Central memory CD8-positive, alpha-beta T cell (primary cell): Measurements from ENCODE around the gene DENND4B.
"Not testable (repeated sequence)": the region's sequence is repeated elsewhere in the genome, so short reads cannot be mapped to it uniquely, and the experiment has no call there.

Experiments
- ATAC-seq: fragments of 150-1000 bp; cut with Tn5 transposase; replicated peaks from 2 replicates; pipeline ENCODE4 v1.10.0; 2022; ENCODE audit warnings: mild to moderate bottlenecking, moderate FRiP score, moderate number of reproducible peaks; ENCODE audit not compliant: poor library complexity, severe bottlenecking; ENCODE audit errors: extremely low read depth
- DNase-seq, 2 donors: peaks; one replicate each; pipeline ENCODE4 v3.0.0; 2021; ENCODE audit warnings: low spot score in 2 of 2
- H3K27ac Mint-ChIP-seq: one replicate; pipeline ENCODE4 v1.8.0; 2022; ENCODE audit warnings: low read depth, mild to moderate bottlenecking, moderate library complexity, mixed read lengths
- H3K27me3 Mint-ChIP-seq: one replicate; pipeline ENCODE4 v1.8.0; 2022; ENCODE audit warnings: mixed read lengths
- H3K36me3 Mint-ChIP-seq: one replicate; pipeline ENCODE4 v1.8.0; 2022; ENCODE audit warnings: mild to moderate bottlenecking, moderate library complexity, mixed read lengths; ENCODE audit not compliant: insufficient read depth
- H3K4me1 Mint-ChIP-seq: one replicate; pipeline ENCODE4 v1.8.0; 2022; ENCODE audit warnings: mixed read lengths
- H3K4me3 Mint-ChIP-seq: one replicate; pipeline ENCODE4 v1.8.0; 2022; ENCODE audit warnings: mild to moderate bottlenecking, moderate library complexity, mixed read lengths
- H3K9me3 Mint-ChIP-seq: one replicate; pipeline ENCODE4 v1.8.0; 2022; ENCODE audit warnings: mixed read lengths

DENND4B gene

DNA sequence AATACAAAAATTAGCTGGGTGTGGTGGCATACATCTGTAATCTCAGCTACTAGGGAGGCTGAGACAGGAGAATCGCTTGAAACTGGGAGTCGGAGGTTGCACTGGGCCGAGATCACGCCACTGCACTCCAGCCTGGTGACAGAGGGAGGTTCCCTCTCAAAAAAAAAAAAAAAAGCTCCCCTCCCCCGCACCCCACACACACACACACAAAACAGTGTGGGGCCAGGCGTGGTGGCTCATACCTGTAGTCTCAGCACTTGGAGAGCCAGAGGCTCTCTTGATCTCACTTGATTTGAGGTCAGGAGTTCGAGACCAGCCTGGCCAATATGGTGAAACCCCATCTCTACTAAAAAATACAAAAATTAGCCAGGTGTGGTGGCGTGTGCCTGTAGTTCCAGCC lies 40.6 kb downstream of the DENND4B start:
- not testable (repeated sequence) for ATAC-seq, H3K27me3 Mint-ChIP-seq, DNase-seq, H3K9me3 Mint-ChIP-seq, H3K4me3 Mint-ChIP-seq
- H3K27ac Mint-ChIP-seq: peak overlapping the region; percentile 73
- H3K36me3 Mint-ChIP-seq: peaks cover 25% of the 10 kb centered on the region
- peaks cover 21% of the 10 kb centered on the region for H3K4me1 Mint-ChIP-seq

DNA sequence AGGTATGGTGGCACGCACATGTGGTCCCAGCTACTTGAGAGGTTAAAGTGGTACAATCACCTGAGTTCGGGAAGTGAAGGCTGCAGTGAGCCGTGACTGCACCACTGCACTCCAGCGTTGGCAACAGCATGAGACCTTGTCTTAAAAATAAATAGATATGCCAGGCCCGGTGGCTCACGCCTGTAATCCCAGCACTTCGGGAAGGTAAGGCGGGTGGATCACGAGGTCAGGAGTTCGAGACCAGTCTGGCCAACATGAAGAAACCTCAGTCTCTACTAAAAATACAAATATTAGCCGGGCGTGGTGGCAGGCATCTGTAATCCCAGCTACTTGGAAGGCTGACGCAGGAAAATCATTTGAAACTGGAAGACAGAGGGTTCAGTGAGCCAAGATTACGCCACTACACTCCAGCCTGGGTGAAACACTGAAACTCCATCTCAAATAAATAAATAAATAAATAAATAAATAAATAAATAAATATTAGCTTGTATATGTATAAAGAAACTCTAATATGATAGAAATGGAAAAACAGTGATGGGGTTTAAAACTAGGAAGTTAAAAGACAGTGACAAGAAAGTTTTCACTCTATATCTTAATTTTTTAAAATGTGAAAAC lies 42.6 kb downstream of the DENND4B start:
- no peak for DNase-seq
- Mint-ChIP-seq H3K4me3 (no peak overlapping the region), H3K27me3 (no peaks in the 10 kb centered on the region), H3K27ac (no peak overlapping the region), H3K36me3 (peaks cover 29% of the 10 kb centered on the region), H3K9me3 (no peaks in the 10 kb centered on the region), H3K4me1 (peaks cover 19% of the 10 kb centered on the region)
- ATAC-seq: no peak

DNA sequence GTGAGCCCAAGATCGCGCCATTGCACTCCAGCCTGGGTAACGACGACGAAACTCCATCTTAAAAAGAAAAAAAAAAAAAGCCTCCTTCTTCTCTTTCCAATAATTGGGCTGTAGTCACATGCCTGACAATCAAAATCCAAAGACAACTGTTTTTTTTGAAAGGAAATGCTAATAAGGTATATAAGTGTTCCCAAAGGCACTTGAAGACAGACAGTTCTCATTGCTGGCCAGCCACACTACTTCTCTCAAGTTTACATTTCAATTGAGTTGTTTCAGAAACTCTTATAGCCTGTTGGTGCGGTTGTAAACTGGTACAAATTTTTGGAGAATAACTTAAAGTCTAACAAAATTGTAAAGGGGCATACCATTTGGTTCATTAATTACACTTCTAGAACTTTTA lies 47.0 kb downstream of the DENND4B start:
- DNase-seq (no peak), ATAC-seq (no peak)
- no peak overlapping the region for H3K4me3 Mint-ChIP-seq
- no peaks in the 10 kb centered on the region for H3K9me3 Mint-ChIP-seq
- peaks cover 23% of the 10 kb centered on the region for H3K4me1 Mint-ChIP-seq
- H3K36me3 Mint-ChIP-seq: peaks cover 34% of the 10 kb centered on the region
- H3K27ac Mint-ChIP-seq: no peak overlapping the region
- no peaks in the 10 kb centered on the region for H3K27me3 Mint-ChIP-seq

DNA sequence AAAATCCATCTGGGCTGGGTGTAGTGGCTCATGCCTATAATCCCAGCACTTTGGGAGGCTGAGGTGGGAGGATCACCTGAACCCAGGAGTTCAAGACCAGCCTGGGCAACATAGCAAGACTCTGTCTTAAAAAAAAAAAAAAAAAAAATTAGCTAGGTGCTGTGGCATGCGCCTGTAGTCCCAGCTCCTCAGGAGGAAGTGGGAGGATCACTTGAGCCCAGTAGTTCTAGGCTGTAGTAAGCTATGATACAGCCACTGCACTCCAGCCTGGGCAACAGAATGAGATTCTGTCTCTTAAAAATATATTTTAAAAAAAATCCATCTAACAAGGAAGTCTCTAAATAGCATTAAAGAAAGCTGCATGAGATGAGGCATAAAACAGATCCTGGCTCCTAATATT lies 50.7 kb downstream of the DENND4B start:
- peaks cover 22% of the 10 kb centered on the region for H3K4me1 Mint-ChIP-seq
- H3K4me3 Mint-ChIP-seq: not testable (repeated sequence)

DNA sequence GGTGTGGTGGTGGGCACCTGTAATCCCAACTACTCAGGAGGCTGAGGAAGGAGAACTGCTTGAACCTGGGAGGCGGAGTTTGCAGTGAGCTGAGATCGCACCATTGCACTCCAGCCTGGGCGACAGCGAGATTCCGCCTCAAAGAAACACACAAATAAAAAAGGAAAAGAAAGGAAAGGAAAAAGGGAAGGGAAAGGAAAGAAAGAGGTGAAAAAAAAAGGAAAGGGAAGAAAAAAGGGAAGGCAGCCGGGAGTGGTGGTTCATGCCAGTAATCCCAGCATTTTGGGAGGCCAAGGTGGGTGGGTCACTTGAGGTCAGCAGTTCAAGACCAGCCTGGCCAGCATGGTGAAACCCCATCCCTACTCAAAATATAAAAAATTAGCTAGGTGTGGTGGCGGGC lies 55.5 kb downstream of the DENND4B start:
- Mint-ChIP-seq H3K36me3 (peaks cover 41% of the 10 kb centered on the region), H3K4me1 (peaks cover 37% of the 10 kb centered on the region), H3K27ac (peak overlapping the region; percentile 96)
- H3K9me3 Mint-ChIP-seq, H3K4me3 Mint-ChIP-seq, DNase-seq, ATAC-seq, H3K27me3 Mint-ChIP-seq: not testable (repeated sequence)

More for the DNA sequence above, 50.7 kb downstream of the DENND4B start:
- H3K27ac Mint-ChIP-seq, H3K27me3 Mint-ChIP-seq, ATAC-seq, H3K9me3 Mint-ChIP-seq, DNase-seq: not testable (repeated sequence)
- peaks cover 43% of the 10 kb centered on the region for H3K36me3 Mint-ChIP-seq

DNA sequence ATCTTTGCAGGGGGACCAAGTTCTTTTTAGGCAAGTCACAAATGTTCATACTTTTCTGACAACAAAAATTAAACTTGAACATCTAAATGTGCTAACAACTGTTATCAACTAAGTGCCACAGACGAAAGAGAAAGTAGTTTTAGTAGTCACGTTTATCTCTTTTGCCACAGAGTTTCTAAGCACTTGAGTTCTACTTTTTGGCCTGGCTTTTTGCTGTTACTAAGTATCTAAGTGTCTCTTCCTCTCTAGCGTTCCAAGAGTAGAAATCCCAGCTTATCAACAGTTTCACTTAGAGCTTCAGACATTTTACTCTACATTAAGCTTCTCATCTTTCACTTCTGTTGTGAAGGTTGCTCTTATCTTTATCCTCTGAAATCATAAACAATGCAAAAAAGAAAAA lies 58.0 kb downstream of the DENND4B start:
- DNase-seq: no peak
- Mint-ChIP-seq H3K27ac (peak overlapping the region; percentile 69), H3K9me3 (no peaks in the 10 kb centered on the region), H3K27me3 (no peaks in the 10 kb centered on the region), H3K36me3 (peaks cover 33% of the 10 kb centered on the region), H3K4me1 (peaks cover 29% of the 10 kb centered on the region), H3K4me3 (peak overlapping the region; percentile 40)
- no peak for ATAC-seq

DNA sequence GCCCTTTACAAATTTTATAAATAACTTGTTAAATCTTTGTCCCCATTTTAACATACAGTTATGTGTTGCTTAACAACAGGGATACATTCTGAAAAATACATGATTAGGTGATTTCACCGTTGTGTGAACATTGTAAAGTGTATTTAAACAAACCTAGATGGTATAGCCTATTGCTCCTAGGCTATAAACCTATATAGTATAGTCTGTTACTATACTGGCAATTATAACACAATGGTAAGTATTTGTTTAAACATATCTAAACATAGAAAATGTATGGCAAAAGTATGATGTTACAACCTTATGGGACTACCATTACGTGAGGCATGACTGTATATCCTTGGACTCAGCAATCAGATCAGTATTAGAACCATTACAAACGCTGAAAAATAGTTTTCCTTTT lies 60.4 kb downstream of the DENND4B start:
- Mint-ChIP-seq H3K27ac (no peak overlapping the region), H3K27me3 (no peaks in the 10 kb centered on the region), H3K9me3 (no peaks in the 10 kb centered on the region), H3K4me3 (no peak overlapping the region), H3K4me1 (peaks cover 28% of the 10 kb centered on the region), H3K36me3 (peaks cover 19% of the 10 kb centered on the region)
- ATAC-seq: no peak
- no peak for DNase-seq

DNA sequence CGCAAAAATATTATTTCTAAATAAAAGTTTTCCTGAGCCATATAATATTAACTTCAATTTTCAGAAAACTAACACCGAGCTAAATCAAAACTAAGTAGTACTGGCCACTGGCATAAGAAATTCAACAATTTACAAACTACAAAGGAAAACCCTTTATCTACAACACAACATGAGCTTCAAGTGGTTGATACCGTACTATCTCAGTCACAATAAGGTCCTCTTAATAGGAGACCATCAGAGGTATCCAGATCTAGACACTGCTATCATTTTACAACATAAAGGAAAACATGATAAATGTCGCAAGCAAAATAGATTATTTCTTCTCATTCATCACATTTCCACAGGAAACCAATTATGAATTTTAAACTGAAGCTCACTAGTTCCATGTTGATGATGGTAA lies 63.3 kb downstream of the DENND4B start:
- no peaks in the 10 kb centered on the region for H3K27me3 Mint-ChIP-seq
- H3K27ac Mint-ChIP-seq: peak overlapping the region; percentile 3
- H3K36me3 Mint-ChIP-seq: peaks cover 16% of the 10 kb centered on the region
- no peaks in the 10 kb centered on the region for H3K9me3 Mint-ChIP-seq
- no peak overlapping the region for H3K4me3 Mint-ChIP-seq
- ATAC-seq (no peak), DNase-seq (no peak)
- peaks cover 20% of the 10 kb centered on the region for H3K4me1 Mint-ChIP-seq

DNA sequence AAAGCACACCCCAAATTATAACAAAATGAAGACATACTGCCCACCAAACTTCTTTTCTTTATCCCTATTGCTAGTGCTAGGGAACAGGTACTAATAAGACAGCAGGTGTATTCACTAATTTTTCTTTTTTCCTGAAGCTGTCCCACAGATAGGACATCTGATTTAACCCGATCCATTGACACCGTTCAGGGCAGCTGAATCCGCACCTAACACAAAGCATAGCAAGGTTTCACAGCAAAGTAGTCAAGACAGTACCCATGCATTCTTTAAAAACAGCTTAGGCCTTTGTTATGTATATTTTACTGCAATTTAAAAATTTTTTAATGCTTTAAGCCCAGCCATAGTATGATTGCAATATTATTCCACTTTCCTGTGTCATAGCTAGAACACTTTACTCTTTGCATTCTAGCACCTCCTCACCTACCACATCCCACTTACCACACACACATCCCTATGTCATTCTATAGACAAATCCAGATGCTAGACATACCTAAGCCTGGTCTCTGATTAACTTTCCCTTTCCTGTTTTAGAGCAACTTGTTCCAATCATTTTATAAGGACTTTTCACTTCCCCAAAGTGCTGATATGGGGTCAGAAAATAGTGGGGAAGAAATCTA lies 64.1 kb downstream of the DENND4B start:
- H3K36me3 Mint-ChIP-seq: peaks cover 20% of the 10 kb centered on the region
- H3K27me3 Mint-ChIP-seq: no peaks in the 10 kb centered on the region
- peaks cover 19% of the 10 kb centered on the region for H3K4me1 Mint-ChIP-seq
- no peak overlapping the region for H3K4me3 Mint-ChIP-seq
- no peak overlapping the region for H3K27ac Mint-ChIP-seq
- ATAC-seq (no peak), DNase-seq (no peak)
- H3K9me3 Mint-ChIP-seq: no peaks in the 10 kb centered on the region

DNA sequence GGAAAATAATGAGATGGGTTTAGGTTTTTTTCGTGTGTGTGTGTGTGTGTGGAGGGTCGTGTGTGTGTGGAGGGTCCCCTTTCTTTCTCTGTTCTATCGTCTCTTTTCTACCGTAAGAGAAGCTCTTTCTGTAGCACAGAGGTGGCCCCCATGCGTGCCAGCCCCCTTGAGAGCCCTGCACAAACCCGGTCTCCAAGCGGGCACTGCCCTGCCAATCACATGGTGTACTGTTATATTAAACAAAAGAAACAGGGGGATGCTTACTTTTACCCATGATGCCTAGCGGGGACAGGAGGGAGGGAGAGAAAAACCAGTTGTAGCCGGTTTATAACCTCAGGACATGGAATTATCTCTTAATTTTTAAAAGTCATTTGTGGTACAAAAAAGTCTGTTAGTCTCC lies 64.8 kb downstream of the DENND4B start:
- ATAC-seq (no peak), DNase-seq (no peak)
- Mint-ChIP-seq H3K9me3 (no peaks in the 10 kb centered on the region), H3K4me1 (peaks cover 14% of the 10 kb centered on the region), H3K27me3 (no peaks in the 10 kb centered on the region), H3K4me3 (no peak overlapping the region), H3K27ac (no peak overlapping the region), H3K36me3 (peaks cover 20% of the 10 kb centered on the region)

DNA sequence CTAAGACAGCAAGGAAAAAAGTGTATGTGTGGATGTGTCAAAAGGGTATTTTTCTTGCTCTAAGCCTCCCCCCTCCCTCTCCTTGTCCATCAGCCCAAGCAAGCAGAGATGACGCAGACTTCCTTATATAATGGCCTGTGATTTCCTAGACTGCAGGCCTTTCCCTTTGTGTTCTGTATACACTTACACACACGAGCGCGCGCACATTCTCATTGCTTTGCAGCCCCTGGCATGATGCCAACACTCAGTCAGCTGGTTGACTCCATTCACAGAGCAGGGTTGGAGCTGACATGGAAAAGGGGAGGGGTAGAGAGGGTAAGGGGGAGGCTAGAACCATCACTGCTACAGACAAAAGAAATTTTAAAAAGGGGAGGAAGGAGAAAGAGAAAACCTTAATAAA lies 65.6 kb downstream of the DENND4B start:
- Mint-ChIP-seq H3K9me3 (no peaks in the 10 kb centered on the region), H3K27ac (no peak overlapping the region), H3K27me3 (no peaks in the 10 kb centered on the region), H3K36me3 (peaks cover 19% of the 10 kb centered on the region), H3K4me3 (no peak overlapping the region), H3K4me1 (peaks cover 16% of the 10 kb centered on the region)
- ATAC-seq (no peak), DNase-seq (no peak)

DNA sequence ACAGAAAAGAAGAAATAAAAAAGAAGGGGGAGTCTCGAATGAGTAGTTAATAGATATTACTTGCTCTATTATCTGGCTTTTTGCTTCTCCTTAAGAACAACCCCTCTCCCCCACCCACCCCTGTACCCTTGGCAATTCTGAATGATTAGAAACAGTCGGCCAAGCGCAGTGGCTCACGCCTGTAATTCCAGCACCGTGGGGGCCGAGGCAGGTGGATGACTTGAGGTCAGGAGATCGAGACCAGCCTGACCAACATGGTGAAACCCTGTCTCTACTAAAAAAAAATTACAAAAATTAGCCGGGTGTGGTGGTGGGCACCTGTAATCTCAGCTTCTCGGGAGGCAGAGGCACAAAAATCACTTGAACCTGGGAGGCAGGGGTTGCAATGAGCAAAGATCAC lies 66.5 kb downstream of the DENND4B start:
- ATAC-seq (no peak), DNase-seq (no peak)
- Mint-ChIP-seq H3K36me3 (peaks cover 22% of the 10 kb centered on the region), H3K4me3 (no peak overlapping the region), H3K27me3 (no peaks in the 10 kb centered on the region), H3K27ac (no peak overlapping the region), H3K4me1 (peaks cover 20% of the 10 kb centered on the region), H3K9me3 (no peaks in the 10 kb centered on the region)
